ENCODE measurements around the gene ZNF184. TPM values are rescaled to one million over a fixed set of nuclear protein-coding genes. Genes with fewer than 3 reads are reported as not detected.
A peak's percentile ranks its signal among the peaks of the same experiment; 100 is the strongest.

Gene ZNF184
- total RNA-seq, 4 donors from 2014 or later = 3.8 to 28.3 (median 10.7) TPM

DNA sequence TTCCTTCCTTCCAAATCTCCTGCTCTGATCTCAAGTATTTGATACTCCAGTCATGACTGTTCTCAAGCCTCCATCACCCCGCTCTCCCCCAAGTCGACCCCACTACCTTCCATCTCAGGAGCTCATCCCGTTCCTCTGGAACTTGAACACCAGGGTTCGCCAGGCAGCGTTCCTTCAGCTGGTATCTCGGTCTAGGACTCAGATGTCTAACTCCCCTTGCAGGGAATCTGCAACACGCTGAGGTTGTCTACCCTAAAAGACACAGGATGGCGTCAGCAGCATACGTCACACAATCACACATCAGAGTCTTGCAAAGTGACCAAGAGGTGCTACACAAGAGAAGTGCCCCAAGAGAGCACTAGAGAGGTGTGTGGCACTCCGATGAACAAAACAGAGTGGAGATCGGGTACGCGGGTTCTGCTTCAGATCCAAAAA lies 706 bp downstream of the ZNF184 start:
- no peak for TF ChIP-seq POLR2A (IDR thresholded peaks at IDR 0.05)
- TF ChIP-seq, protein P1, sequence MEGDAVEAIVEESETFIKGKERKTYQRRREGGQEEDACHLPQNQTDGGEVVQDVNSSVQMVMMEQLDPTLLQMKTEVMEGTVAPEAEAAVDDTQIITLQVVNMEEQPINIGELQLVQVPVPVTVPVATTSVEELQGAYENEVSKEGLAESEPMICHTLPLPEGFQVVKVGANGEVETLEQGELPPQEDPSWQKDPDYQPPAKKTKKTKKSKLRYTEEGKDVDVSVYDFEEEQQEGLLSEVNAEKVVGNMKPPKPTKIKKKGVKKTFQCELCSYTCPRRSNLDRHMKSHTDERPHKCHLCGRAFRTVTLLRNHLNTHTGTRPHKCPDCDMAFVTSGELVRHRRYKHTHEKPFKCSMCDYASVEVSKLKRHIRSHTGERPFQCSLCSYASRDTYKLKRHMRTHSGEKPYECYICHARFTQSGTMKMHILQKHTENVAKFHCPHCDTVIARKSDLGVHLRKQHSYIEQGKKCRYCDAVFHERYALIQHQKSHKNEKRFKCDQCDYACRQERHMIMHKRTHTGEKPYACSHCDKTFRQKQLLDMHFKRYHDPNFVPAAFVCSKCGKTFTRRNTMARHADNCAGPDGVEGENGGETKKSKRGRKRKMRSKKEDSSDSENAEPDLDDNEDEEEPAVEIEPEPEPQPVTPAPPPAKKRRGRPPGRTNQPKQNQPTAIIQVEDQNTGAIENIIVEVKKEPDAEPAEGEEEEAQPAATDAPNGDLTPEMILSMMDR (IDR thresholded peaks at IDR 0.05) = no peak
- H3K27me3 ChIP-seq = no peaks in the 10 kb centered on the region
- no peaks in the 10 kb centered on the region for H3K9me3 ChIP-seq
- H3K27ac ChIP-seq = peak overlapping the region; percentile 85 to 87
- peak; percentile 53 to 67 for DNase-seq
- no peaks in the 10 kb centered on the region for H3K36me3 ChIP-seq
- H3K4me1 ChIP-seq = no peaks in the 10 kb centered on the region
- intact Hi-C loops (cut with DNase I; ENCODE audit: low total_unique reads) = no loop called here
- peak overlapping the region; percentile 78 to 95 for H3K4me3 ChIP-seq

DNA sequence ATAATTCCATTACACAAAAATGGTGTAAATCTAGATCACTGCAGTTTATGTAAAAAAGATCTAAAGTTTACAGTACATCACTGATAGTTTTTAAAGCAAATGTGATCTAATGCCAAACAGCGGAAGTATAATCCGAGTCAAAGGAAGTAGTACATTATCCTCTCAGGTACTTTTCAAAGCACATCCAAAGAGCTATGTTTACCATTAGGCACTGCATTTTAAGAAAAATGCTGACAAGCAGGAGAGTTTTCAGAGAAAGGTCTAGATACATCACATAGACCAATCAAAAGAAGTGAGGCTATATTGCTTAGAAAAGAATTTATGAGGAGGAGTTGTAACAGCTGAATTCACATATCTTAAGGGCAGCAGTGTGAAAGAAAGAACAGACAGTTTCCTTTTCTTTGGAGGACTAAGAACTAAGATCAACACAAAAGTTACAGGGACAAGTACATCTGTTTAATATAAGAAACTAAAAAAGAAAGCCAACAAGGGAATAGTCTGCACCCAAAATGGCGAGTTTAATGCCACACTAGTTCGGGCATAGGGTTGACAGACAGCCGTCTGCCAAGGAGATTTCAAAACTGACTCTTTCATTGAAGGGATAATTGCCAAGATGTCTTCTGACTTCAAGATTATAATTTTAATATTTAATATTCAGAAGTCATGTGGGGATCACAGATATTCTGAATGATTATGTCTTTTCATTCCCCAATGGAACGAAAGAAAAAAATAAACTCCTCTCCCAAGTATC lies 1.4 kb downstream of the ZNF184 start:
- TF ChIP-seq, protein P1 (IDR thresholded peaks at IDR 0.05) = no peak
- no peak for TF ChIP-seq POLR2A (IDR thresholded peaks at IDR 0.05)
- H3K27ac ChIP-seq = peak overlapping the region in 1 of 2 donors; percentile 85

DNA sequence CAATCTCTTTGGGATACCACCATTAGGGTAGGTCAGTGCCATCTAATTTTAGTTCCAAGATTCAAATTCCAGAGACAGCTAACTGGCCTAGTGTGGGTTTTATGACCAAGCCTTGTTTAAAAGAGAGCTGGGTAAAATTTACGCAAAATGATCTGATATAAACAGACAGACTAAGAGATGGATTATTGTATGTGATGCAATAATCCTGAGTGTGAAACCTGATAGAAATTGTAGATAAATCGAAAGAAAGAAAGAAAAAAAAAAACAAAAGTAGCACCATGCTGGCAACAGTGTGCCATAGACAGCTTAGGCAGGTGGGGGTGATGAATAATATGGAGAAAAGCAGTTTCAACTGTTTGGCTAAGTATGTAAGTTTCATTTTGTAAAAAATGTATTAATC lies 2.9 kb downstream of the ZNF184 start:
- Histone ChIP-seq H3K9me3 (no peaks in the 10 kb centered on the region), H3K27ac (no peak overlapping the region), H3K27me3 (no peaks in the 10 kb centered on the region), H3K4me1 (no peaks in the 10 kb centered on the region), H3K4me3 (no peak overlapping the region), H3K36me3 (no peaks in the 10 kb centered on the region)
- TF ChIP-seq POLR2A (IDR thresholded peaks at IDR 0.05) = no peak
- TF ChIP-seq, protein P1 (IDR thresholded peaks at IDR 0.05) = no peak
- intact Hi-C loops (cut with DNase I; ENCODE audit: low total_unique reads) = no loop called here
- no peak for DNase-seq

More for the DNA sequence above, 1.4 kb downstream of the ZNF184 start:
- H3K9me3 ChIP-seq = no peaks in the 10 kb centered on the region
- H3K27me3 ChIP-seq = no peaks in the 10 kb centered on the region
- H3K36me3 ChIP-seq = no peaks in the 10 kb centered on the region
- DNase-seq = no peak
- intact Hi-C loops (cut with DNase I; ENCODE audit: low total_unique reads) = no loop called here
- peak overlapping the region; percentile 78 to 95 for H3K4me3 ChIP-seq
- no peaks in the 10 kb centered on the region for H3K4me1 ChIP-seq

DNA sequence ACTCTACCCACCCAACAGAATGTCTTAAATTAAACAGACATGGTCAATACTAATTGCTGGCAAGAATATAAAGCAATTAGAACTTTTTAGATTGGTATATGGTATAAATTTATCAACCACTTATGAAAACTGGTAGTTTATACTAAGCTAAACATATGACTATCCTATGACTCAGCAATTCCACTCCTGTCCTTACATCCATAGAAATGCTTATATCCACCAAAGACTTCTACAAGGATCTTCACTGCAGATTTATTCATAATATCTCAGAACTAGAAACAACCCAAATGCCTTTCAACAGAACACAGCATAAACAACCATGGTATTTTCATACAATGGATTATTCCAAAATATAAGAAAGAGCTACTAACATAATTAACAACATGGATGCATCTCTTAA lies 4.6 kb downstream of the ZNF184 start:
- Histone ChIP-seq H3K36me3 (no peaks in the 10 kb centered on the region), H3K27ac (no peak overlapping the region), H3K9me3 (no peaks in the 10 kb centered on the region), H3K27me3 (no peaks in the 10 kb centered on the region), H3K4me3 (no peak overlapping the region), H3K4me1 (no peaks in the 10 kb centered on the region)
- intact Hi-C loops (cut with DNase I; ENCODE audit: low total_unique reads) = no loop called here
- TF ChIP-seq, protein P1 (IDR thresholded peaks at IDR 0.05) = no peak
- TF ChIP-seq POLR2A (IDR thresholded peaks at IDR 0.05) = no peak
- DNase-seq = no peak

DNA sequence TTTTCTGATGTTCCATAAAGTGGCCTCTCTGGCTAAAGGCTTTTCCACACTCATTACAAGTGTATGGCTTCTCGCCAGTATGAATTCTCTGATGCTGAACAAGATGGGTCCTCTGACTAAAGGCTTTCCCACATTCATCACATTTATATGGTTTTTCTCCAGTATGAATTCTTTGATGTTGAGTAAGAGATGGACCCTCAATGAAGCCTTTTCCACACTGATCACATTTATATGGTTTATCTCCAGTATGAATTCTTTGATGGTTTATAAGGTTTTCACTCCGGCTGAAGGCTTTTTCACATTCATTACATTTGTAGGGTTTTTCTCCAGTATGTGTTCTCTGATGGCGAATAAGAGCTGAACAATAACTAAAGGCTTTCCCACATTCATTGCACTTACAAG lies 20.4 kb downstream of the ZNF184 start:
- no peak for TF ChIP-seq POLR2A (IDR thresholded peaks at IDR 0.05)
- TF ChIP-seq, protein P1 (IDR thresholded peaks at IDR 0.05) = no peak
- Histone ChIP-seq H3K27me3 (no peaks in the 10 kb centered on the region), H3K36me3 (no peaks in the 10 kb centered on the region), H3K9me3 (peaks cover 0 to 34% of the 10 kb centered on the region in 2 donors), H3K4me1 (no peaks in the 10 kb centered on the region), H3K4me3 (no peak overlapping the region), H3K27ac (no peak overlapping the region)
- intact Hi-C loops (cut with DNase I; ENCODE audit: low total_unique reads) = no loop called here
- no peak for DNase-seq
